IMR-90 (cell line): ENCODE measurements around the gene CNKSR2.

ENCODE experiments used
- RAD21 ChIP-seq: IDR thresholded peaks from 2 replicates; pipeline ENCODE4 v1.6.1; 2012; ENCODE audit warnings: low read length, improper control_type of control experiment
- TF ChIP-seq, protein P1 (sequence below): conservative IDR thresholded peaks from 2 replicates; pipeline ENCODE4 v1.5.1; 2012; ENCODE audit warnings: mild to moderate bottlenecking, low read depth, low read length, improper control_type of control experiment

GRCh38 chrX:21412029-21412428 is 37.8 kb downstream of the CNKSR2 start:
- TF ChIP-seq, protein P1, sequence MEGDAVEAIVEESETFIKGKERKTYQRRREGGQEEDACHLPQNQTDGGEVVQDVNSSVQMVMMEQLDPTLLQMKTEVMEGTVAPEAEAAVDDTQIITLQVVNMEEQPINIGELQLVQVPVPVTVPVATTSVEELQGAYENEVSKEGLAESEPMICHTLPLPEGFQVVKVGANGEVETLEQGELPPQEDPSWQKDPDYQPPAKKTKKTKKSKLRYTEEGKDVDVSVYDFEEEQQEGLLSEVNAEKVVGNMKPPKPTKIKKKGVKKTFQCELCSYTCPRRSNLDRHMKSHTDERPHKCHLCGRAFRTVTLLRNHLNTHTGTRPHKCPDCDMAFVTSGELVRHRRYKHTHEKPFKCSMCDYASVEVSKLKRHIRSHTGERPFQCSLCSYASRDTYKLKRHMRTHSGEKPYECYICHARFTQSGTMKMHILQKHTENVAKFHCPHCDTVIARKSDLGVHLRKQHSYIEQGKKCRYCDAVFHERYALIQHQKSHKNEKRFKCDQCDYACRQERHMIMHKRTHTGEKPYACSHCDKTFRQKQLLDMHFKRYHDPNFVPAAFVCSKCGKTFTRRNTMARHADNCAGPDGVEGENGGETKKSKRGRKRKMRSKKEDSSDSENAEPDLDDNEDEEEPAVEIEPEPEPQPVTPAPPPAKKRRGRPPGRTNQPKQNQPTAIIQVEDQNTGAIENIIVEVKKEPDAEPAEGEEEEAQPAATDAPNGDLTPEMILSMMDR = no peak
- TF ChIP-seq RAD21 = no peak
